HG02870 (cell line): ENCODE data around the gene GJA4.

Experiments
- ATAC-seq: cut with Tn5 transposase; IDR thresholded peaks from one replicate; pipeline ENCODE4 v1.9.1; 2021; ENCODE audit warnings: mild to moderate bottlenecking, moderate library complexity; ENCODE audit not compliant: unreplicated experiment

The GJA4 gene

DNA sequence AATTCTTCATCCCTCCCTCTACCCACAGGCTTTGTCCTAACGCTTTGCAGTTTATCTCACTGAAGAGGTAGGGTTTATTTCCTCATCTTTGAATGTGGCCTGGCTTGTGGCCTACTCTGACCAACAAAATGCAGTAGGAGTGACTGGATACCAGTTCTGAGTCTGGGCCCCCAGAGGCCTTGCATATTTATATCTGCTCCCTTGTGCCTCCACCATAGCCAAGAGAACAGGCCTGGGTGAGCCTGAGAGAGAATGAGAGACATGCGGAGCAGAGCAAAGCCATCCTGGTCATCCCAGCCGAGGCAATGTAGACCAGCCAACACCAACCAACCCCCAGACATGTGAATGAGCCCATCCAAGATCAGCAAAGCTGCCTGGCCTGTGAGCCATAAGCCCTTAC is 36.5 kb downstream of the GJA4 start:
- ATAC-seq: no peak

DNA sequence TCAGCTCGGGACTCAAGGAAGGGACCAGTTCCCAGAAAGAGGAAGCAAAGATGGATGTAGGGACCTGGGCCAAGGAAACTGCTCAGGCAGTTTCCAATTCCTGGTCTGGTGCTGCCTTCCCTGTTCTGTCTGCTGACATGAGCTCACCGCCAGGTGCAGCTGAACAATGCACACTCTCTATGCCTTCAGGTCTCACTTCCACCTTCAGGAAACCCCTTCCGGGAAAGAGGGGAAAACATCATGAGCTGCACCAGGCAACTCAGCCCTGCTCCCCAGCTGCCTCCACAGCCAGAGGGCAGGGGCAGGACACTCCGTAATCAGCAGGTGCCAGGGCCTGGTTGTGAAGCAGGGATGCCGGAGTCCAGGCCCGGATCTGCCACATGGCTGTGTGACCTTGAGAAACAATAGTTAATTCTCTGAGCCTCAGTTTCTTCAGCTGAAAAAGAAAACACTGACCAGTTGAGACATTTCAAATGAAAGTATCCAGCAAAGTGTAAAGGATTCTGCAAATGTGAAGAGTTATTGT is 39.0 kb downstream of the GJA4 start:
- no peak for ATAC-seq

DNA sequence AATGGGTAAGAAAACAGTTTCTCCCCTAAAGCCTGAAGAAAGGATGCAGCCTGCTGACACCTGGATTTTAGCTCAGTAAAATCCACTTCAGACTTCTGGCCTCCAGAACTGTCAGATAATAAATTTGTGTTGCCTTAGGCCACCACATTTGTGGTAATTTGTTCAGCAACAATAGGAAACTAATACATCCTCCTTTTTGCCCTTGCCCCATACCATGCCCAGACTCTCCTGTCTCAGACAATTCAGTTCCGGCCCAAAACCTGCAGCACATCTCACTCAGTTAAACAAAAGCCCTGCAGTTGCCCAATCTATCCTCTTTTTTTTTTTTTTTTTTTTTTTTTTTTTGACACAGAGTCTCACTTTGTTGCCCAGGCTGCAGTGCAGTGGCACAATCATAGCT is 40.9 kb downstream of the GJA4 start:
- no peak for ATAC-seq

DNA sequence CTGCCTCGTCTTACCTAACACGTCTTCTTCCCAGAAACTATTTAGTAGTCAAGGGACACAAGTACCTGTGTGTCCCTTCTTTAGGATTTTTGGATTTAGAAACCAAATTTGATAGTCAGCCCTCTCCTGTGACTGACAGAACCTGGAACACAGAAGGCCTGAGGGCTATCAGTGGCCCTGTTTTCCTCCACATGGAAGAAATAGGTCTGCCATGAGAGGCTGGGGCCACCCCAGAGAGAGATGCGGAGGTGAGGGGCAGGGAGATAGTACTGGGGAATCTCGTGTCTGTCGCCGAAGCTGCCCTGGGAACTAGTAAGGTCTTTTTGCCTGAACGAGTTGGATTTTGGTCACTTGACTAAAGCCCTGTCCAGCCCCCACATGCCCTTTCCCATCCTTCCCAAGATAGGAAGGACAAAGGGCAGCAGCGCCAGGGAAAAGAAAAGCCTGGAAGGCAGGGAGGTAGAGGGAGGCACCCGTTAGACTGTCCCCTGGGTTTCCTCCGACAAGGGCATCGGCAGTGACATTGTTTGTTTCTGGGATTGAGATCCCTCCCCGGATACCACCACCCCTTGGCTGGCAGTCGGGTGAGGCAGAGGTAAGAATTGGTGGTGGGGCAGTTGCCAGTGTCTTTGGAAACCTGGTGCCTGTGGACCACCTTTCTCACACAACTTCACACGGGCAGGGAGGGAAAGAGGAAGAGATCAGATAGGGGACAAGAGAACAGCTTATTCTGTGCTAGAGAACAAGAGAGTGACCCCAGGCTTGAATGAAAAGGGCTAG is 46.9 kb downstream of the GJA4 start:
- ATAC-seq: no peak

DNA sequence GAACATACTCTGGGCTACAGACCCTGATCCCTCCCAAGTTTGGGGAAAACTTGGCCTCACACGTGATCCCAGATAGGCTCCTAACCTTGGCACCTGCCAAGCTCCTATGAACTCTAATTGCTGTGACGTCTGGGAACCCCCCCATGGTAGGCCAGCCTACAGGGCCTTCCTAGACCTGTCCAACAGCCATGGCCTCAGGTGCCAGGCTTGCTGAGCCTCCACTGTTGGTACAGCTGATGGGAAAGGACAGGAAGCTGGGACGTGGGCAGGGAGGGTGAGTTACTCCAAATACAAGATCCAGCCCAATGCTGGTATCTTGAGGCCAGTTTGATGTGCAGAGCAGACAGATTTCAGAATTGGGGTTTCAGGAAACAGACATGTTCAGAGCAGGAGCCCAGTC is 47.6 kb downstream of the GJA4 start:
- no peak for ATAC-seq

DNA sequence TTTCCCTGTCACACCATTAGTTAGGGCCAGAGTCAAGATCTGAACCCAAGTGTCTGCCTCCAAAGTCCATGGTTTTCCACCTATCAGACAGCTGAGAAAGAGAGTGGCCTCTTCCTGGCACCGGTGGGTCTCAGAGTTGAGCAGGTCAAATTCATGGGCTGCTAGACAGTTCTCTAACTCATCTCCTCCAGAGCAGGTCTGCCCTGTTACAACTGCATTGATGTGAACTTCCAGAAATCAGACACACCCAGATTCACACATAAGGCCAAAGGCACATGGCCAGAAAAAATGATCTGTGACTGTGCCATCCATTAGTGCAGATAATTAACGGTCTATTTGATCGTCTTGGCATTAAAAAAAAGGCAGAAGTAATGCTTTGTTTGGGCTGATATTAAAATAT is 49.3 kb downstream of the GJA4 start:
- no peak for ATAC-seq

DNA sequence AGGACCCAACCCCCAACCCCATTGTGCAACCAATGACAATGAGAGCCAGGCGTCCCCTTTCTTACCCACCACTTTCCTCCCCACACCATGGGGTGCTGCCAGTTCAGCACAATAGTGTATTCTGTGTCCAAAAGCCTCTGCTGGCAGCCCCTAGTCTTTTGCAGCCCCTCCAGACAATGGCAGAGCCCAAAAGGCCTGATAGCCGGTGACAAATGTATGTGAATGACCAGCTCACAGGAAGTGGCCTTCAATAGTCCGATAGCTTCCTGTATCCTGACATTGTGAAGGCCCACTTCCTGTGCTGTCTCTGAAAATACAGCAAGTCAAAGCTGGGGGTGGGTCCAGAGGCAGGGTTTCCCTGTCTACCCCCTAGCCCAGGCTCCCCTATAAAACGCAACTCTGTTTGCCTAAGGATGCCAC is 50.2 kb downstream of the GJA4 start:
- ATAC-seq: no peak

DNA sequence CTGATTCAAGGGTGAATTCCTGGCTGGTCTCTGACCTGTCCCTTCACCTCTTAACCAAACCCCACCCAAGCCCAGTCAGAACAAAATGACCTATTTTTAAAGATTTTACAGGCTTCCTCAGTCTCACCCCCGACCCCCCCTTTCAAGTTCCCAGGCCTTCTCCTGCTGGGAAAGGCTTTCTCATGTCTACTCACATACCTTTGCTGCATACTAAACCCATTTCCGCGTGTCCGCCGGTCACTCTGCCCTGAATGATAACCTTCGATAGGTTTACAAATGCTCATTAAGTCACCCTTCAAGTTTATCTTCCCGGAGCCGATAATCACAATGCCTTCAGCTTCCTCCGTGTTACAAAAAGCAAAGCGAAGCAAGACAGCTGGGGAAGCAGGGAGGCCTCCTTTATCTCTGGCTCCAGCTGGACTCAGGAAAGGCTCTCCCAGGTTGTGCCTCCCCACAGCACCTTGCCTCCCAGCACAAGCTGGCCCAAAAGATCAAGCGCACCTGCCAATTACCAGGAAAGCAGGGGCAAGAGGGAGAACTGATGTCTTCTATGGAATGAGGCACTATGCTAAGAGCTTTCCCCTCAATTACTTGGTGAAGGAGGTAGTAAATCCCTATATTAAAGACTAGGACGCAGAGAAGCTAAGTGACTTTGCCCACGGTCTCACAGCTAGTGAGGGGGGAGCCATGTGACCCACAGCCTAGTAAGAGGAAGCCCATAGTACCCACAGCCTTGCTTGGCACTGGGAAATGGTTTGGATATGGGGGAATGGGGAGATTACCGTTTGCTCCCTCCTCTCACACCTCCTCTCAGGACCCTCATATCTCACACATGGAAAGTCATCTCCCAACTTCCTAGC is 50.8 kb downstream of the GJA4 start:
- ATAC-seq: no peak

DNA sequence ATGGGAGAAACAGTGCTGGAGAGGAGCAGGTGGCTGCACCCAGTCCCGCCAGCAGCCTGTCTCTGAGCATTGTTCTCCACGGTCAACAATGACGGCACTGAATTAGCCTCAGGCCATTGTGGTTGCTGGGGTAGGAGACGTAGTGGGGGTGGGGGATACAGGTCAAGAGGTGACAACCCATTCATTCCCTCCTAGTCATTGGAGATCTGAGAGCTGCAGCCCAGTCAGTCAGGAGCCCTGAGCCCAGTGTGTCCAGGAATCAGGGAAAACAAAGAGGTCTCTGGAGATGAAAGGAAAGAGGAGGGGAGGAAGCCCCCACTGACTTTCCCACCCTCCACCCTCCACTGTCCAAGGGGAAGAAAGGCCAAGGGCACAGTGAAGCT is 51.4 kb downstream of the GJA4 start:
- ATAC-seq: no peak
